Activated CD4-positive, alpha-beta T cell treated with anti-CD3 and anti-CD28 coated beads for 24 hours (primary cell): ENCODE measurements around the gene HLF.

Experiments used
- DNase-seq, 2 donors: peaks; one replicate each; pipeline ENCODE4 v3.0.0-alpha.2; 2020; ENCODE audit warnings: low read depth in 2 of 2

Gene HLF

GRCh38 chr17:55354010-55354409, 89.2 kb downstream of the HLF start:
- no peak for DNase-seq

GRCh38 chr17:55354941-55355340, 90.2 kb downstream of the HLF start:
- DNase-seq, result no peak

- DNase-seq, result peak; percentile 54 to 63
These were observed 91.9 kb downstream of the HLF start for GRCh38 chr17:55356434-55357328.

GRCh38 chr17:55360971-55361370, 96.2 kb downstream of the HLF start:
- DNase-seq, result no peak

- DNase-seq, result no peak
These were observed 98.3 kb downstream of the HLF start for GRCh38 chr17:55363033-55363432.

- no peak for DNase-seq
These were observed 101.3 kb downstream of the HLF start for GRCh38 chr17:55366020-55366481.

GRCh38 chr17:55368706-55369105, 103.9 kb downstream of the HLF start:
- DNase-seq, result no peak
